HG03558 (cell line): Measurements from ENCODE around the gene SLCO1A2.

Experiments used
- ATAC-seq: cut with Tn5 transposase; IDR thresholded peaks from one replicate; pipeline ENCODE4 v1.9.1; 2021; ENCODE audit warnings: moderate number of reproducible peaks; ENCODE audit not compliant: unreplicated experiment; ENCODE audit errors: extremely low read depth

SLCO1A2 gene

GRCh38 chr12:21330682-21331253, 3.9 kb downstream of the SLCO1A2 start:
- no peak for ATAC-seq

- ATAC-seq: no peak
Measured at GRCh38 chr12:21328578-21328977, 6.1 kb downstream of the SLCO1A2 start.

- no peak for ATAC-seq
Measured at GRCh38 chr12:21324551-21324950, 10.2 kb downstream of the SLCO1A2 start.

GRCh38 chr12:21323736-21324135, 11.0 kb downstream of the SLCO1A2 start:
- no peak for ATAC-seq

GRCh38 chr12:21308785-21309184, 25.9 kb downstream of the SLCO1A2 start:
- no peak for ATAC-seq

- no peak for ATAC-seq
Measured at GRCh38 chr12:21305661-21306060, 29.1 kb downstream of the SLCO1A2 start.

GRCh38 chr12:21300632-21301031, 34.1 kb downstream of the SLCO1A2 start:
- no peak for ATAC-seq

GRCh38 chr12:21296751-21297406, 37.8 kb downstream of the SLCO1A2 start:
- no peak for ATAC-seq

GRCh38 chr12:21296348-21296747, 38.4 kb downstream of the SLCO1A2 start:
- ATAC-seq: no peak

GRCh38 chr12:21294176-21294575, 40.5 kb downstream of the SLCO1A2 start:
- no peak for ATAC-seq

- no peak for ATAC-seq
Measured at GRCh38 chr12:21292111-21292510, 42.6 kb downstream of the SLCO1A2 start.

- ATAC-seq: no peak
Measured at GRCh38 chr12:21289698-21290097, 45.0 kb downstream of the SLCO1A2 start.

- no peak for ATAC-seq
Measured at GRCh38 chr12:21276826-21277225, 57.9 kb downstream of the SLCO1A2 start.

- no peak for ATAC-seq
Measured at GRCh38 chr12:21265932-21266331, 68.8 kb downstream of the SLCO1A2 start.

GRCh38 chr12:21264232-21264631, 70.5 kb downstream of the SLCO1A2 start:
- no peak for ATAC-seq

- no peak for ATAC-seq
Measured at GRCh38 chr12:21257172-21257571, 77.5 kb downstream of the SLCO1A2 start.

GRCh38 chr12:21252070-21252469, 82.6 kb downstream of the SLCO1A2 start:
- no peak for ATAC-seq

- ATAC-seq: no peak
Measured at GRCh38 chr12:21248679-21249078, 86.0 kb downstream of the SLCO1A2 start.

GRCh38 chr12:21239866-21240265, 94.9 kb downstream of the SLCO1A2 start:
- ATAC-seq: no peak

- no peak for ATAC-seq
Measured at GRCh38 chr12:21234395-21234794, 100.3 kb downstream of the SLCO1A2 start.

- ATAC-seq: no peak
Measured at GRCh38 chr12:21223930-21224329, 110.8 kb downstream of the SLCO1A2 start.

GRCh38 chr12:21221778-21222177, 112.9 kb downstream of the SLCO1A2 start:
- no peak for ATAC-seq
